Endothelial cell of umbilical vein (primary cell): ENCODE data around the gene NCOA5.

ENCODE experiments used
- EZH2 ChIP-seq: IDR thresholded peaks from 2 replicates; pipeline ENCODE4 v1.6.1; 2012; ENCODE audit warnings: borderline replicate concordance, low read depth, mild to moderate bottlenecking, moderate library complexity, low read length, inconsistent platforms; ENCODE audit not compliant: severe bottlenecking
- GATA2 ChIP-seq: IDR thresholded peaks from 2 replicates; pipeline ENCODE4 v1.7.0; 2011; ENCODE audit warnings: low read depth, mild to moderate bottlenecking, moderate library complexity, mixed read lengths, low read length; ENCODE audit not compliant: insufficient read length, insufficient read depth
- JUN ChIP-seq: IDR thresholded peaks from 2 replicates; pipeline ENCODE4 v1.6.1; 2011; ENCODE audit warnings: borderline replicate concordance, low read depth; ENCODE audit not compliant: insufficient read length, insufficient read depth
- POLR2A ChIP-seq: IDR thresholded peaks from 2 replicates; pipeline ENCODE4 v1.6.1; 2012; ENCODE audit warnings: low read depth, mild to moderate bottlenecking, control low read depth, low read length
- POLR2AphosphoS5 ChIP-seq: IDR thresholded peaks from 2 replicates; pipeline ENCODE4 v1.6.1; 2012; ENCODE audit warnings: low read depth, mild to moderate bottlenecking, control low read depth, low read length, moderate library complexity; ENCODE audit not compliant: insufficient read depth
- TF ChIP-seq, protein P1 (sequence below), 2 donors: IDR thresholded peaks; 1 replicate in 1 of 2; 2 replicates in 1 of 2; pipeline ENCODE4 v1.5.1; 2011; ENCODE audit warnings: low read length in 2 of 2, mild to moderate bottlenecking in 2 of 2, moderate library complexity in 2 of 2, control low read depth in 1 of 2, inconsistent platforms in 1 of 2, low read depth in 1 of 2; ENCODE audit not compliant: insufficient read depth in 1 of 2; ENCODE audit errors: extremely low read depth in 1 of 2
- TF ChIP-seq, protein P2 (sequence below): IDR thresholded peaks from 2 replicates; pipeline ENCODE4 v1.6.1; 2011; ENCODE audit not compliant: insufficient read depth, insufficient read length

DNA sequence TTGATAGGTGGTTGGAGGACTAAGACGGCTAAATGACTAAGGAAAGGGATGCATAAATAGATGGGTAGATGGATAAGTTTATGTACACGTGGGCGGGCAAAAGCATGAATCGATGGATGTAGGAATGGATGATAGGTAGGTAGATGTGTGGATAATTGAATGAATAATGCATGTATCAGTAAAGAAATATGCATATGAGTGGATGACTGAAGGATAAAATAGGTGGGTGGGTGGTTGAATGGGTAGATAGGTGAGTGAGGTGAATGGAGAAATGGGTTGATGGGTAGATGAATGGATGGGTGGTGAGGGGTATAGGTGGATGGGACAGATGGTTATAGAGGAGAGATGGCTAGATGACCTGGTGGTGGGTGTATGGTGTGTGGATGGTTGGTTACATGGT, 40.6 kb downstream of the NCOA5 start:
- TF ChIP-seq, protein P1, sequence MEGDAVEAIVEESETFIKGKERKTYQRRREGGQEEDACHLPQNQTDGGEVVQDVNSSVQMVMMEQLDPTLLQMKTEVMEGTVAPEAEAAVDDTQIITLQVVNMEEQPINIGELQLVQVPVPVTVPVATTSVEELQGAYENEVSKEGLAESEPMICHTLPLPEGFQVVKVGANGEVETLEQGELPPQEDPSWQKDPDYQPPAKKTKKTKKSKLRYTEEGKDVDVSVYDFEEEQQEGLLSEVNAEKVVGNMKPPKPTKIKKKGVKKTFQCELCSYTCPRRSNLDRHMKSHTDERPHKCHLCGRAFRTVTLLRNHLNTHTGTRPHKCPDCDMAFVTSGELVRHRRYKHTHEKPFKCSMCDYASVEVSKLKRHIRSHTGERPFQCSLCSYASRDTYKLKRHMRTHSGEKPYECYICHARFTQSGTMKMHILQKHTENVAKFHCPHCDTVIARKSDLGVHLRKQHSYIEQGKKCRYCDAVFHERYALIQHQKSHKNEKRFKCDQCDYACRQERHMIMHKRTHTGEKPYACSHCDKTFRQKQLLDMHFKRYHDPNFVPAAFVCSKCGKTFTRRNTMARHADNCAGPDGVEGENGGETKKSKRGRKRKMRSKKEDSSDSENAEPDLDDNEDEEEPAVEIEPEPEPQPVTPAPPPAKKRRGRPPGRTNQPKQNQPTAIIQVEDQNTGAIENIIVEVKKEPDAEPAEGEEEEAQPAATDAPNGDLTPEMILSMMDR (IDR thresholded peaks at IDR 0.05; ENCODE audit: extremely low read depth in 1 of 2, insufficient read depth in 1 of 2, low read depth in 1 of 2, low read length in 2 of 2) = no peak
- TF ChIP-seq POLR2A (no peak), JUN (no peak), GATA2 (no peak), EZH2 (no peak), POLR2AphosphoS5 (no peak)
- TF ChIP-seq, protein P2, sequence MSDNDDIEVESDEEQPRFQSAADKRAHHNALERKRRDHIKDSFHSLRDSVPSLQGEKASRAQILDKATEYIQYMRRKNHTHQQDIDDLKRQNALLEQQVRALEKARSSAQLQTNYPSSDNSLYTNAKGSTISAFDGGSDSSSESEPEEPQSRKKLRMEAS = no peak
